Heart left ventricle (tissue), 16 donors: Measurements from ENCODE around the gene S100A16. TPM values are rescaled to one million over a fixed set of nuclear protein-coding genes. Genes with fewer than 3 reads are reported as not detected.

Source experiments
- ATAC-seq, 4 donors: fragments of 200-7000 bp; cut with Tn5 transposase; one replicate each; pipeline ENCODE4 v1.9.1; 2020 to 2022; ENCODE audit warnings: moderate library complexity in 4 of 4, mild to moderate bottlenecking in 3 of 4, moderate number of reproducible peaks in 1 of 4
- DNase-seq, 5 donors: peaks; one replicate each; pipeline ENCODE4 v3.0.0-alpha.2; 2020
- H3K27ac ChIP-seq, 12 donors: fragments of 200-600 bp; sonication (generic) in 4 of 12; one replicate each; pipeline versions ENCODE4 v1.5.0 to v1.8.0; 2016 to 2022; ENCODE audit warnings: mild to moderate bottlenecking in 2 of 12
- H3K27me3 ChIP-seq, 9 donors: fragments of 200-600 bp; sonication (generic) in 2 of 9; one replicate each; pipeline versions ENCODE4 v1.5.1 to v1.8.0; 2016 to 2022; ENCODE audit warnings: mild to moderate bottlenecking in 3 of 9
- H3K36me3 ChIP-seq, 9 donors: fragments of 200-600 bp; sonication (generic) in 2 of 9; one replicate each; pipeline versions ENCODE4 v1.5.0 to v1.8.0; 2018 to 2022; ENCODE audit warnings: mild to moderate bottlenecking in 2 of 9
- H3K4me1 ChIP-seq, 12 donors: fragments of 200-600 bp; sonication (generic) in 4 of 12; one replicate each; pipeline versions ENCODE4 v1.5.0 to v1.8.0; 2016 to 2022; ENCODE audit warnings: mild to moderate bottlenecking in 3 of 12
- H3K4me3 ChIP-seq, 12 donors: fragments of 200-600 bp; sonication (generic) in 4 of 12; one replicate each; pipeline versions ENCODE4 v1.5.0 to v1.8.0; 2017 to 2022; ENCODE audit warnings: mild to moderate bottlenecking in 9 of 12, moderate library complexity in 4 of 12
- H3K9me3 ChIP-seq, 12 donors: fragments of 200-600 bp; sonication (generic) in 4 of 12; one replicate each; pipeline versions ENCODE4 v1.5.0 to v1.8.0; 2016 to 2022; ENCODE audit warnings: mild to moderate bottlenecking in 1 of 12
- CTCF ChIP-seq, 12 donors: fragments of 200-600 bp; sonication (generic) in 4 of 12; IDR thresholded peaks; one replicate each; pipeline versions ENCODE4 v1.5.0 to v1.8.0; 2018 to 2022; ENCODE audit warnings: antibody characterized with exemption in 12 of 12, mild to moderate bottlenecking in 5 of 12
- POLR2A ChIP-seq, 2 donors: fragments of 450-650 bp; IDR thresholded peaks; one replicate each; pipeline ENCODE4 v1.6.1; 2017; ENCODE audit warnings: antibody characterized with exemption in 2 of 2, mild to moderate bottlenecking in 2 of 2, moderate library complexity in 2 of 2
- WGBS, 4 donors: extraction: QIAGEN DNeasy Blood & Tissue Kit in 2 of 4; methylation state at CpG; one replicate each; pipeline versions ENCODE4 v1.1.5 to v1.1.7; 2013 to 2018; 5-methylcytosine and 5-hydroxymethylcytosine counted together
- intact Hi-C, 10 donors: fragments of 100-400 bp; cut with DNase I; formaldehyde crosslinking; loops; one replicate each; pipeline versions ENCODE4 v1.11.1 to v1.14.2; 2022
- long read RNA-seq, 3 donors: library from polyadenylated mRNA; unstranded; transcript quantifications; one replicate each; pipeline ENCODE4 v2.0.0, GENCODE V29; 2020 to 2021
- polyA plus RNA-seq, 2 donors: library from polyadenylated mRNA; stranded (reverse); fragments of 200-250 nt; gene quantifications; one replicate each; pipeline ENCODE4 v1.2.3, GENCODE V29; 2013
- total RNA-seq, 9 donors: library from RNA; depleted of rRNA in 2 of 9; stranded (reverse); fragments of >200 nt in 2 of 9; fragmentation: NEBNext Ultra II Directional in 3 of 9; extraction: Animal tissue kit (Norgen Biotek cat#: 25700) in 3 of 9; gene quantifications; one replicate each; pipeline versions ENCODE4 v1.1.0 to v1.2.4, GENCODE V29; 2016 to 2023
- donor health status: ischemic (EF 13 %, LVEDD 7.1; RV severe dilation, severe dysfunction).
- donor health status: healthy with polysubstance abuse.
- donor health status: DM: no; HTN: yes; CAD: no.
- donor health status: DM: no; HTN: no; CAD: no.
- donor health status: ischemic (EF 25% LVEDD 6.9; RV normal size, moderate dysfunction).
- donor health status: ischemic (EF 25% LVEDD 5.7; RV mildly dilated, moderate dysfunction).
- donor health status: healthy.
- donor health status: DM: yes; HTN: yes; CAD: no.
- donor health status: ischemic (EF 35%, LVEDD 5.7; RV mildly dilated, moderate dysfunction).
- donor health status: nonischemic (EF 11% LVEDD 7.7; RV severe dilation, severe dysfunction).
- donor health status: DM: yes; HTN: yes; CAD: no.
- donor health status: PGD.
- donor health status: ischemic (EF 29% LVEDD 5.4; RV normal size, mild dysfunction).
- donor health status: nonischemic (EF 23%, LVEDD 6.1; RV moderate dilation, normal function).

The S100A16 gene
- 10 to 100 TPM; 37.2 to 92.6 (median 45.4) TPM for total RNA-seq
- 100 to 1,000 TPM in 1 of 2 donors, 10 to 100 TPM in 1; 72.6 to 233 TPM for polyA plus RNA-seq
- long read RNA-seq, donor 1, transcript S100A16-204 (3 exons, 1,118 nt) = major isoform, 40 of 64 reads
- long read RNA-seq, donor 1, transcript S100A16-203 (3 exons, 956 nt) = minor isoform, 20 of 64 reads
- long read RNA-seq, donor 1, partial matches to known transcripts = 0 of 64 reads
- long read RNA-seq, donor 1, other reads (novel, unspliced or antisense) = 4 of 64 reads
- long read RNA-seq, donor 2, transcript S100A16-204 (3 exons, 1,118 nt) = major isoform, 59 of 90 reads
- long read RNA-seq, donor 2, transcript S100A16-203 (3 exons, 956 nt) = minor isoform, 19 of 90 reads
- long read RNA-seq, donor 2, partial matches to known transcripts = 2 of 90 reads
- long read RNA-seq, donor 2, other reads (novel, unspliced or antisense) = 7 of 90 reads
- long read RNA-seq, donor 3, transcript S100A16-203 (3 exons, 956 nt) = minor isoform, 13 of 67 reads
- long read RNA-seq, donor 3, transcript S100A16-204 (3 exons, 1,118 nt) = major isoform, 46 of 67 reads
- long read RNA-seq, donor 3, partial matches to known transcripts = 7 of 67 reads
- long read RNA-seq, donor 3, other reads (novel, unspliced or antisense) = 1 of 67 reads

GRCh38 chr1:153612755-153613331 lies at the start of gene S100A16:
Gene S100A16, minus strand, starts transcription at chr1:153613137. Its CDS starts 4,986 bp downstream, at chr1:153608151.
- DNase-seq = peak; percentile 75 to 89 (median 85)
- Histone ChIP-seq H3K27ac (peak within 1 kb of the TSS; percentile 34 to 97 (median 83)), H3K9me3 (no peaks in the 10 kb centered on the region), H3K36me3 (peaks cover 0 to 5% (median under 1%) of the 10 kb centered on the region in 9 donors), H3K27me3 (no peaks in the 10 kb centered on the region), H3K4me1 (peaks cover 6 to 74% (median 38%) of the 10 kb centered on the region in 12 donors), H3K4me3 (peak within 1 kb of the TSS; percentile 15 to 88 (median 58))
- intact Hi-C loops = loop anchor here in 3 of 10 donors (2.0 to 5.0 kb wide), 4 partner anchors 18 to 81 kb away; no protein-coding TSS in a partner anchor
- TF ChIP-seq POLR2A (IDR thresholded peaks at IDR 0.05) = peak in 1 of 2 donors; percentile 42
- TF ChIP-seq CTCF (IDR thresholded peaks at IDR 0.05) = no peak
- ATAC-seq = peak; percentile 43 to 83 (median 75)
- 36 to 55% (median 43%) methylated on average over 6 to 9 of the region's 9 CpGs for WGBS, 4 donors

- Histone ChIP-seq H3K4me1 (peaks cover 0 to 18% (median 12%) of the 10 kb centered on the region in 12 donors), H3K27ac (no peak overlapping the region), H3K36me3 (peaks cover 0 to 78% (median 71%) of the 10 kb centered on the region in 9 donors), H3K4me3 (no peak overlapping the region), H3K27me3 (no peaks in the 10 kb centered on the region), H3K9me3 (no peaks in the 10 kb centered on the region)
- ATAC-seq (no peak), DNase-seq (no peak)
- WGBS, 4 donors = 50 to 62% (median 53%) methylated on average over 2 of the region's 2 CpGs
- TF ChIP-seq CTCF (IDR thresholded peaks at IDR 0.05) (no peak), POLR2A (IDR thresholded peaks at IDR 0.05) (no peak)
- intact Hi-C loops = loop anchor here in 3 of 10 donors (5.0 to 10.0 kb wide), 2 partner anchors 87 to 90 kb away; no protein-coding TSS in a partner anchor
Measured at GRCh38 chr1:153662269-153662668, 49.3 kb upstream of the S100A16 start.

GRCh38 chr1:153661111-153661708 lies 48.3 kb upstream of the S100A16 start:
- Histone ChIP-seq H3K4me1 (peaks cover 0 to 18% (median 12%) of the 10 kb centered on the region in 12 donors), H3K27me3 (no peaks in the 10 kb centered on the region), H3K9me3 (no peaks in the 10 kb centered on the region), H3K4me3 (no peak overlapping the region), H3K27ac (no peak overlapping the region), H3K36me3 (peaks cover 0 to 67% (median 60%) of the 10 kb centered on the region in 9 donors)
- intact Hi-C loops = loop anchor here in 3 of 10 donors (5.0 to 10.0 kb wide), 2 partner anchors 86 to 89 kb away; no protein-coding TSS in a partner anchor
- DNase-seq = peak in 1 of 5 donors; percentile 4
- no peak for ATAC-seq
- WGBS, 4 donors = 57 to 68% (median 66%) methylated on average over 9 of the region's 9 CpGs
- TF ChIP-seq CTCF (IDR thresholded peaks at IDR 0.05) = no peak
